HL-60 (cell line): Measurements from ENCODE around the gene PROCA1.
A peak's percentile ranks its signal among the peaks of the same experiment; 100 is the strongest.
"Not testable (repeated sequence)": the region's sequence is repeated elsewhere in the genome, so short reads cannot be mapped to it uniquely, and the experiment has no call there.

Source experiments
- DNase-seq, 2 experiments: peaks; one replicate each; pipeline ENCODE4 v3.0.0-alpha.2; 2010 to 2020; ENCODE audit warnings: low read depth in 1 of 2, low spot score in 1 of 2
- H3K27ac ChIP-seq: fragments of 250-450 bp; sonication (Bioruptor Pico); replicated peaks from 2 replicates; pipeline ENCODE4 v1.5.1; 2020; ENCODE audit warnings: mild to moderate bottlenecking, moderate library complexity
- H3K27me3 ChIP-seq: fragments of 250-450 bp; sonication (Bioruptor Pico); 2 replicates; pipeline ENCODE4 v1.5.1; 2021; ENCODE audit warnings: mild to moderate bottlenecking, moderate library complexity; ENCODE audit not compliant: insufficient read depth, poor library complexity, severe bottlenecking
- H3K4me3 ChIP-seq: replicated peaks from 2 replicates; pipeline ENCODE4 v1.5.1; 2011; ENCODE audit warnings: mild to moderate bottlenecking, control low read depth, low read length; ENCODE audit not compliant: insufficient read depth
- CTCF ChIP-seq: IDR thresholded peaks from one replicate; pipeline ENCODE4 v1.5.1; 2011; ENCODE audit warnings: low read length, control low read depth, inconsistent platforms; ENCODE audit not compliant: insufficient read depth
- GABPA ChIP-seq: IDR thresholded peaks from 2 replicates; pipeline ENCODE4 v1.6.1; 2012; ENCODE audit warnings: low read depth
- POLR2AphosphoS5 ChIP-seq: IDR thresholded peaks from 2 replicates; pipeline ENCODE4 v1.6.1; 2012; ENCODE audit warnings: low read depth
- REST ChIP-seq: IDR thresholded peaks from 2 replicates; pipeline ENCODE4 v1.6.1; 2012; ENCODE audit warnings: low read depth; ENCODE audit not compliant: insufficient replicate concordance
- SPI1 ChIP-seq: IDR thresholded peaks from 2 replicates; pipeline ENCODE4 v1.6.1; 2012; ENCODE audit warnings: low read depth, mild to moderate bottlenecking, borderline replicate concordance

PROCA1 gene

DNA sequence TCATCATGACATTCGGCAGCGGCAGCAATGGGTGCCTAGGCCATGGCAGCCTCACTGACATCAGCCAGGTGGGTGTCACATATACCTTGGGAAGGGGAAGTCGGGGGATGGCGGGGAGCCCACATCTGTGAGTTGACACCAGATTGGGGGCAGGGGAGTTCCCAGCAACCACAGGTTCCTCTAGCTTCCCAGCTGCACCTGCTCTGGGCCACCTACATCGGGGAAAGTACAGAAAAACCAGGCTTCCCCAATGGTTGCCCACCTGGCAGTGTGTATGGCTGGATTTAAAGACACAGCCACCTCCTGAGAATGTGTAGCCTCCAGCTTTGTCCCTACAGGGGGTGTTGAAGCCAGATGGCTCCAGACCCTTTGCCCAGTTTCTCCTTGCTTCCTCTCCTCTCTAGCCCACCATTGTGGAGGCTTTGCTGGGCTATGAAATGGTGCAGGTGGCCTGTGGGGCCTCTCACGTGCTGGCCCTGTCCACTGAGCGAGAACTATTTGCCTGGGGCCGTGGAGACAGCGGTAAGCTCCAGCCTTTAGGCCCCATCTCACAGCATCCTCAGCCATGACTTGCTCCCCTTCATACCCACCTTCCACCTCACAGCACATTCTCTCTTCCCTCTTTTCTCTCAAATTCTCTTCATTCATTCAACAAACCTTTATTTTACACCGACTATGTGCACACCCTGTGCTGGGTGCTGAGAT, 27.1 kb upstream of the PROCA1 start:
- no peaks in the 10 kb centered on the region for H3K27me3 ChIP-seq
- H3K27ac ChIP-seq = no peak overlapping the region
- TF ChIP-seq REST = no peak
- TF ChIP-seq POLR2AphosphoS5 = peak; percentile 37; the same call in 1 of the 2 replicates
- no peak overlapping the region for H3K4me3 ChIP-seq
- no peak for DNase-seq

GRCh38 chr17:28737770-28738679, 26.3 kb upstream of the PROCA1 start:
- H3K27ac ChIP-seq = no peak overlapping the region
- no peaks in the 10 kb centered on the region for H3K27me3 ChIP-seq
- DNase-seq = no peak
- TF ChIP-seq GABPA = no peak
- no peak overlapping the region for H3K4me3 ChIP-seq

DNA sequence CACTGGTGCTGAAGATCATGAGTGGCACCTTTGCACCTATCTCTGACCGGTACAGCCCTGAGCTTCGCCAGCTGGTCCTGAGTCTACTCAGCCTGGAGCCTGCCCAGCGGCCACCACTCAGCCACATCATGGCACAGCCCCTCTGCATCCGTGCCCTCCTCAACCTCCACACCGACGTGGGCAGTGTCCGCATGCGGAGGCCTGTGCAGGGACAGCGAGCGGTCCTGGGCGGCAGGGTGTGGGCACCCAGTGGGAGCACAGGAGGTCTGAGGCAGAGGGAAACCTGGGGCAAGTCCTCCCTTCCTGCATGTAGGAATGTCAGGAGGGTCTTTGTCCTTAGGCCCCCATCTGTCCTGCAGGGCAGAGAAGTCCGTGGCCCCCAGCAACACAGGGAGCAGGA, 25.6 kb upstream of the PROCA1 start:
- no peak overlapping the region for H3K27ac ChIP-seq
- no peak for DNase-seq
- H3K27me3 ChIP-seq = no peaks in the 10 kb centered on the region
- TF ChIP-seq SPI1 = no peak
- no peak for TF ChIP-seq REST
- no peak for TF ChIP-seq POLR2AphosphoS5
- no peak for TF ChIP-seq GABPA
- no peak for TF ChIP-seq CTCF
- no peak overlapping the region for H3K4me3 ChIP-seq

DNA sequence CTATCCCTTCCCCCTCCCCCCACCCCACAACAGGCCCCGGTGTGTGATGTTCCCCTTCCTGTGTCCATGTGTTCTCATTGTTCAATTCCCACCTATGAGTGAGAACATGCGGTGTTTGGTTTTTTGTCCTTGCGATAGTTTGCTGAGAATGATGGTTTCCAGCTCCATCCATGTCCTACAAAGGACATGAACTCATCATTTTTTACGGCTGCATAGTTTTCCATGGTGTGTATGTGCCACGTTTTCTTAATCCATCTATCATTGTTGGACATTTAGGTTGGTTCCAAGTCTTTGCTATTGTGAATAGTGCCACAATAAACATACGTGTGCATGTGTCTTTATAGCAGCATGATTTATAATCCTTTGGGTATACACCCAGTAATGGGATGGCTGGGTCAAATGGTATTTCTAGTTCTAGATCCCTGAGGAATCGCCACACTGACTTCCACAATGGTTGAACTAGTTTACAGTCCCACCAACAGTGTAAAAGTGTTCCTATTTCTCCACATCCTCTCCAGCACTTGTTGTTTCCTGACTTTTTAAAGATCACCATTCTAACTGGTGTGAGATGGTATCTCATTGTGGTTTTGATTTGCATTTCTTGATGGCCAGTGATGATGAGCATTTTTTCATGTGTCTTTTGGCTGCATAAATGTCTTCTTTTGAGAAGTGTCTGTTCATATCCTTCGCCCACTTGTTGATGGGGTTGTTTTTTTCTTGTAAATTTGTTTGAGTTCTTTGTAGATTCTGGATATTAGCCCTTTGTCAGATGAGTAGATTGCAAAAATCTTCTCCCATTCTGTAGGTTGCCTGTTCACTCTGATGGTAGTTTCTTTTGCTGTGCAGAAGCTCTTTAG, 24.5 kb upstream of the PROCA1 start:
- not testable (repeated sequence) for H3K27ac ChIP-seq, H3K4me3 ChIP-seq

GRCh38 chr17:28735242-28735722, 23.6 kb upstream of the PROCA1 start:
- no peaks in the 10 kb centered on the region for H3K27me3 ChIP-seq

More for the DNA sequence above, 24.5 kb upstream of the PROCA1 start:
- DNase-seq, H3K27me3 ChIP-seq: not testable (repeated sequence)

More at GRCh38 chr17:28735242-28735722, 23.6 kb upstream of the PROCA1 start:
- TF ChIP-seq REST (no peak), GABPA (no peak), SPI1 (no peak), CTCF (no peak), POLR2AphosphoS5 (no peak)
- no peak overlapping the region for H3K4me3 ChIP-seq
- H3K27ac ChIP-seq = no peak overlapping the region
- DNase-seq = no peak
